Measurements from ENCODE around the gene TUBAL3. TPM values are rescaled to one million over a fixed set of nuclear protein-coding genes. Genes with fewer than 3 reads are reported as not detected.

Gene TUBAL3
- polyA plus RNA-seq, 1 donor (not counting 4 experiments of a cell fraction or from before 2014, with no cell fraction given) = 2.6 TPM

DNA sequence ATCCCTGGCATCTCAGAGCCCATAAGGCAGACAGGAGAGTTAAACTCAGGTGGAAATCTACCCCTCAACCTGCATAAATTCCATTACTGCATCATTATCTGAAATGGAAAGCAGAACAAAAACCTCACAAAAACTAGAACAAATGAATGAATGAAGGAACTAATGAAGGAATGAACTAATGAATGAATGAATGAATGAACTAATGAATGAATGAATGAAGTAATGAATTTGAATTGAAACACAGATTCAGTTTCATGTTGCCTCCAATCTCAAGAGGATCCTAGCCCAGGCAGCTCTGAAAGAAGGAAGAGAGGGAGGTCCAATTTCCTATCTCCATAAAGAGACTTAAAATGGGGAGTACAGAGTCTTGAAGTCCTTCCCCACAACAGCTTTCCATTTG is 41.8 kb downstream of the TUBAL3 start:
- Histone ChIP-seq H3K4me1 (ENCODE audit: control insufficient read depth, extremely low read depth, insufficient read depth, low read length) (no peaks in the 10 kb centered on the region), H3K36me3 (ENCODE audit: control insufficient read depth in 2 of 2, extremely low read depth in 1 of 2, insufficient read depth in 2 of 2, low read length in 2 of 2) (no peaks in the 10 kb centered on the region), H4K20me1 (ENCODE audit: control insufficient read depth, extremely low read depth, insufficient read depth, low read length) (no peaks in the 10 kb centered on the region), H3K9me1 (ENCODE audit: control insufficient read depth, extremely low read depth, insufficient read depth, low read length) (no peaks in the 10 kb centered on the region), H3K4me3 (ENCODE audit: control insufficient read depth in 2 of 3, extremely low read depth in 1 of 3, insufficient read depth in 2 of 3, low read depth in 1 of 3, low read length in 3 of 3) (no peak overlapping the region), H3K79me2 (ENCODE audit: control insufficient read depth, insufficient read depth, low read length) (no peaks in the 10 kb centered on the region), H3K4me2 (ENCODE audit: control insufficient read depth, extremely low read depth, insufficient read depth, low read depth, low read length) (no peak overlapping the region), H3K27ac (ENCODE audit: control insufficient read depth, insufficient read depth, low read length) (no peak overlapping the region), H3K9ac (ENCODE audit: control insufficient read depth, extremely low read depth, insufficient read depth, low read length) (no peak overlapping the region), H3K27me3 (ENCODE audit: control insufficient read depth, extremely low read depth, insufficient read depth, low read length) (peaks cover 26% of the 10 kb centered on the region), H3K9me3 (ENCODE audit: control insufficient read depth, low read depth, low read length) (no peaks in the 10 kb centered on the region), H2AFZ (ENCODE audit: control insufficient read depth, low read length) (no peak overlapping the region)
- DNase-seq (ENCODE audit: low read depth, low spot score) (no peak), FAIRE-seq (no peak)
- TF ChIP-seq, protein P1, sequence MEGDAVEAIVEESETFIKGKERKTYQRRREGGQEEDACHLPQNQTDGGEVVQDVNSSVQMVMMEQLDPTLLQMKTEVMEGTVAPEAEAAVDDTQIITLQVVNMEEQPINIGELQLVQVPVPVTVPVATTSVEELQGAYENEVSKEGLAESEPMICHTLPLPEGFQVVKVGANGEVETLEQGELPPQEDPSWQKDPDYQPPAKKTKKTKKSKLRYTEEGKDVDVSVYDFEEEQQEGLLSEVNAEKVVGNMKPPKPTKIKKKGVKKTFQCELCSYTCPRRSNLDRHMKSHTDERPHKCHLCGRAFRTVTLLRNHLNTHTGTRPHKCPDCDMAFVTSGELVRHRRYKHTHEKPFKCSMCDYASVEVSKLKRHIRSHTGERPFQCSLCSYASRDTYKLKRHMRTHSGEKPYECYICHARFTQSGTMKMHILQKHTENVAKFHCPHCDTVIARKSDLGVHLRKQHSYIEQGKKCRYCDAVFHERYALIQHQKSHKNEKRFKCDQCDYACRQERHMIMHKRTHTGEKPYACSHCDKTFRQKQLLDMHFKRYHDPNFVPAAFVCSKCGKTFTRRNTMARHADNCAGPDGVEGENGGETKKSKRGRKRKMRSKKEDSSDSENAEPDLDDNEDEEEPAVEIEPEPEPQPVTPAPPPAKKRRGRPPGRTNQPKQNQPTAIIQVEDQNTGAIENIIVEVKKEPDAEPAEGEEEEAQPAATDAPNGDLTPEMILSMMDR (optimal IDR thresholded peaks at IDR 0.05 in 1 of 3, IDR thresholded peaks at IDR 0.05 in 1 of 3, conservative IDR thresholded peaks at IDR 0.05 in 1 of 3; ENCODE audit: extremely low read depth in 1 of 3, insufficient read depth in 2 of 3, low read length in 3 of 3) = no peak
- no peak for TF ChIP-seq EZH2 (IDR thresholded peaks at IDR 0.05; ENCODE audit: low read length)
- dilution Hi-C loops (cut with MboI; ENCODE audit: extremely low pct_ligation_motif_present, low sequenced_read_pairs) = no loop called here

GRCh38 chr10:5361966-5362365 is 42.7 kb downstream of the TUBAL3 start:
- Histone ChIP-seq H3K4me1 (ENCODE audit: control insufficient read depth, extremely low read depth, insufficient read depth, low read length) (no peaks in the 10 kb centered on the region), H3K9ac (ENCODE audit: control insufficient read depth, extremely low read depth, insufficient read depth, low read length) (no peak overlapping the region), H3K27me3 (ENCODE audit: control insufficient read depth, extremely low read depth, insufficient read depth, low read length) (peaks cover 29% of the 10 kb centered on the region), H3K9me3 (ENCODE audit: control insufficient read depth, low read depth, low read length) (no peaks in the 10 kb centered on the region), H3K9me1 (ENCODE audit: control insufficient read depth, extremely low read depth, insufficient read depth, low read length) (no peaks in the 10 kb centered on the region), H3K4me3 (ENCODE audit: control insufficient read depth in 2 of 3, extremely low read depth in 1 of 3, insufficient read depth in 2 of 3, low read depth in 1 of 3, low read length in 3 of 3) (no peak overlapping the region), H3K36me3 (ENCODE audit: control insufficient read depth in 2 of 2, extremely low read depth in 1 of 2, insufficient read depth in 2 of 2, low read length in 2 of 2) (no peaks in the 10 kb centered on the region), H3K27ac (ENCODE audit: control insufficient read depth, insufficient read depth, low read length) (no peak overlapping the region), H3K4me2 (ENCODE audit: control insufficient read depth, extremely low read depth, insufficient read depth, low read depth, low read length) (no peak overlapping the region), H2AFZ (ENCODE audit: control insufficient read depth, low read length) (no peak overlapping the region), H3K79me2 (ENCODE audit: control insufficient read depth, insufficient read depth, low read length) (no peaks in the 10 kb centered on the region), H4K20me1 (ENCODE audit: control insufficient read depth, extremely low read depth, insufficient read depth, low read length) (no peaks in the 10 kb centered on the region)
- dilution Hi-C loops (cut with MboI; ENCODE audit: extremely low pct_ligation_motif_present, low sequenced_read_pairs) = no loop called here
- FAIRE-seq (no peak), DNase-seq (ENCODE audit: low read depth, low spot score) (no peak)
- TF ChIP-seq, protein P1 (optimal IDR thresholded peaks at IDR 0.05 in 1 of 3, IDR thresholded peaks at IDR 0.05 in 1 of 3, conservative IDR thresholded peaks at IDR 0.05 in 1 of 3; ENCODE audit: extremely low read depth in 1 of 3, insufficient read depth in 2 of 3, low read length in 3 of 3) = no peak
- TF ChIP-seq EZH2 (IDR thresholded peaks at IDR 0.05; ENCODE audit: low read length) = no peak
